Left lung (tissue), 10 donors: ENCODE data around the gene ID1. TPM values are rescaled to one million over a fixed set of nuclear protein-coding genes. Genes with fewer than 3 reads are reported as not detected.
"Not testable (repeated sequence)": the region's sequence is repeated elsewhere in the genome, so short reads cannot be mapped to it uniquely, and the experiment has no call there.

ENCODE experiments used
- ATAC-seq: fragments of 200-7000 bp; cut with Tn5 transposase; one replicate; pipeline ENCODE4 v1.9.1; 2020; ENCODE audit warnings: moderate library complexity
- DNase-seq, 4 donors: peaks; one replicate each; pipeline ENCODE4 v3.0.0-alpha.2; 2013 to 2020
- H3K27ac ChIP-seq, 2 donors: fragments of 200-600 bp; sonication (generic) in 1 of 2; one replicate each; pipeline versions ENCODE4 v1.5.0 to v1.8.0; 2020 to 2021
- H3K27me3 ChIP-seq, 2 donors: fragments of 200-600 bp; sonication (generic) in 1 of 2; one replicate each; pipeline versions ENCODE4 v1.5.0 to v1.8.0; 2020 to 2021
- H3K36me3 ChIP-seq, 2 donors: fragments of 200-600 bp; sonication (generic) in 1 of 2; one replicate each; pipeline versions ENCODE4 v1.5.0 to v1.8.0; 2020 to 2021
- H3K4me1 ChIP-seq, 2 donors: fragments of 200-600 bp; one replicate each; pipeline ENCODE4 v1.8.0; 2021
- H3K4me3 ChIP-seq, 2 donors: fragments of 200-600 bp; sonication (generic) in 1 of 2; one replicate each; pipeline versions ENCODE4 v1.5.0 to v1.8.0; 2020 to 2021; ENCODE audit warnings: mild to moderate bottlenecking in 1 of 2
- H3K9me3 ChIP-seq, 2 donors: fragments of 200-600 bp; sonication (generic) in 1 of 2; one replicate each; pipeline versions ENCODE4 v1.5.0 to v1.8.0; 2020 to 2021
- intact Hi-C, 2 donors: fragments of 100-400 bp; cut with DNase I; formaldehyde crosslinking; loops; one replicate each; pipeline versions ENCODE4 v1.11.2 to v1.14.2; 2022
- polyA plus RNA-seq, 6 donors: library from polyadenylated mRNA; unstranded; fragments of 120-200 nt; gene quantifications; one replicate each; pipeline ENCODE4 v1.2.1, GENCODE V29; 2013; ENCODE audit not compliant: insufficient read length in 6 of 6
- total RNA-seq, 2 donors: library from RNA; stranded (reverse); fragmentation: NEBNext Ultra II Directional; extraction: Animal tissue kit (Norgen Biotek cat#: 25700); gene quantifications; one replicate each; pipeline ENCODE4 v1.2.1, GENCODE V29; 2021
- TF ChIP-seq, protein P1 (sequence below), 2 donors: fragments of 200-600 bp; sonication (generic) in 1 of 2; IDR thresholded peaks; one replicate each; pipeline versions ENCODE4 v1.5.0 to v1.8.0; 2021; ENCODE audit warnings: antibody characterized with exemption in 2 of 2
- donor health status: DM: no; HTN: yes; CAD: no.
- donor health status: DM: no; HTN: no; CAD: no.

ID1 gene
- total and polyA plus RNA-seq, 8 donors: 65.4 to 297 (median 135) TPM

DNA sequence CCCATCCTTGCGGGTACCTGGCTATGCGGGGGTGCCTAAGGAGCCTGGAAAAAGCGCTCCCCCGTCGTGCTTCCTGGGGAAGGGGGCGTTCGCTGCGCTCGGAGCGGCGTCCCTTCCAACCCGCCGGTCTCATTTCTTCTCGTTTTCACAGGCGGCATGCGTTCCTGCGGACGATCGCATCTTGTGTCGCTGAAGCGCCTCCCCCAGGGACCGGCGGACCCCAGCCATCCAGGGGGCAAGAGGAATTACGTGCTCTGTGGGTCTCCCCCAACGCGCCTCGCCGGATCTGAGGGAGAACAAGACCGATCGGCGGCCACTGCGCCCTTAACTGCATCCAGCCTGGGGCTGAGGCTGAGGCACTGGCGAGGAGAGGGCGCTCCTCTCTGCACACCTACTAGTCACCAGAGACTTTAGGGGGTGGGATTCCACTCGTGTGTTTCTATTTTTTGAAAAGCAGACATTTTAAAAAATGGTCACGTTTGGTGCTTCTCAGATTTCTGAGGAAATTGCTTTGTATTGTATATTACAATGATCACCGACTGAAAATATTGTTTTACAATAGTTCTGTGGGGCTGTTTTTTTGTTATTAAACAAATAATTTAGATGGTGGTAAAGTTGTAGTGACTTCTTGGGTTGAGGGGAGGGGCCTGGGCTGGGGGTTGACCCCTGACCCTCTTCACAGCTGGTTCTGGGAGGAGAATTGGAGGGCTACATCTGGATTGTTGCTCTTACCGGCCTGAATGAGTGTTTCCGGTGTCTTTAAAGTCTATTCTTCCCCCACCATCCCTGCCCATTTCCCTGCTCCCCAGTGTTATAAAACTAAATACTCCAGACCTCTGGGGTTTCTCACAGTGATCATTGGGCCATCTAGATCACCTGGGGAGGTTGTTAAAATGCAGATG lies 1.1 kb downstream of the ID1 start:
- TF ChIP-seq, protein P1, sequence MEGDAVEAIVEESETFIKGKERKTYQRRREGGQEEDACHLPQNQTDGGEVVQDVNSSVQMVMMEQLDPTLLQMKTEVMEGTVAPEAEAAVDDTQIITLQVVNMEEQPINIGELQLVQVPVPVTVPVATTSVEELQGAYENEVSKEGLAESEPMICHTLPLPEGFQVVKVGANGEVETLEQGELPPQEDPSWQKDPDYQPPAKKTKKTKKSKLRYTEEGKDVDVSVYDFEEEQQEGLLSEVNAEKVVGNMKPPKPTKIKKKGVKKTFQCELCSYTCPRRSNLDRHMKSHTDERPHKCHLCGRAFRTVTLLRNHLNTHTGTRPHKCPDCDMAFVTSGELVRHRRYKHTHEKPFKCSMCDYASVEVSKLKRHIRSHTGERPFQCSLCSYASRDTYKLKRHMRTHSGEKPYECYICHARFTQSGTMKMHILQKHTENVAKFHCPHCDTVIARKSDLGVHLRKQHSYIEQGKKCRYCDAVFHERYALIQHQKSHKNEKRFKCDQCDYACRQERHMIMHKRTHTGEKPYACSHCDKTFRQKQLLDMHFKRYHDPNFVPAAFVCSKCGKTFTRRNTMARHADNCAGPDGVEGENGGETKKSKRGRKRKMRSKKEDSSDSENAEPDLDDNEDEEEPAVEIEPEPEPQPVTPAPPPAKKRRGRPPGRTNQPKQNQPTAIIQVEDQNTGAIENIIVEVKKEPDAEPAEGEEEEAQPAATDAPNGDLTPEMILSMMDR (IDR thresholded peaks at IDR 0.05): no peak
- H3K9me3 ChIP-seq: no peaks in the 10 kb centered on the region
- H3K36me3 ChIP-seq: no peaks in the 10 kb centered on the region
- peak overlapping the region; percentile 90 to 95 for H3K27ac ChIP-seq
- H3K4me1 ChIP-seq: peaks cover 25 to 83% of the 10 kb centered on the region in 2 donors
- intact Hi-C loops: no loop called here
- peak overlapping the region; percentile 69 to 86 for H3K4me3 ChIP-seq
- DNase-seq (peak in 3 of 4 donors; percentile 38 to 85 (median 43)), ATAC-seq (no peak)
- peaks cover 0 to 10% of the 10 kb centered on the region in 2 donors for H3K27me3 ChIP-seq

DNA sequence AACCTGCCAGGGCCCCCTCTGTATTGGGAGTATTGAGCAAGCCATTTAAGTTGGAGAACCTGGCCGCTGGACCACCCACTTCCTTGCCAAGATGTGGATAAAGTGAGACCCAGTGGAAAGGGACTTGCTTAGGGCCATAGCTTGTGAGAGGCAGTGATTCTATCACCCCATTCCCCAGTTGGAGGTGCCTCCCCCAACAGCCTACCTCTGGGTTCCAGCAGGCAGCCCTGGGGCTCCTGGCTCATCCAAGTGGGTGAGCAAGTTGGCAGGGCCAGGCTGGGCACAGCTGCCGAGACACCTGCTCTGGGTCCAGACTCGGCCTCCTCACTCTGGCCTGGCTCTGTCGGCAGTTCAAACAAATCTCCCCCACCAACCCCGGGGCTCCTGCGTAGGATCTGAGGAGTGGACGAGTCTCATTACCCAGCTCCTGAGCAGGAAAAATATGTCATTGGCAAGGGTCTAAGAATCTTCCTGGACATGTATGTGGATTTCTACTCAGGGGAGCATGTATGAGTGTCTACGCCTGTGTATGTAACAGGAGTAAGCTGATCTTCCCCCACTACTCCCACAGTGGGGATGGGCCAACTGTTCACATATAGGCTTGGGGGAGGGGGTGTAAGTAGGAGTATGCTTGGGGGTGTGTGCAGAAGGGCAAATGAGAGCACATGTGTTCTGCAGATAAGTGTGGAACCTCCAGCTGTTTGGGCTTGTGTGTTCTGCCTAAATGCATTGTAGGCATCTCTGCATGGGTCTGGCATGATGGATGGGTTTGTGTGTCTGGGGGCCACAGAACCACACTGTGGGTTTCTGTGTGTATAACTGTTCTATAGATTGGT lies 1.9 kb downstream of the ID1 start:
- H3K36me3 ChIP-seq: no peaks in the 10 kb centered on the region
- H3K4me3 ChIP-seq: peak overlapping the region; percentile 69 to 86
- H3K27ac ChIP-seq: peak overlapping the region; percentile 90 to 95
- ATAC-seq (no peak), DNase-seq (peak in 3 of 4 donors; percentile 45 to 79 (median 56))
- no peaks in the 10 kb centered on the region for H3K9me3 ChIP-seq
- H3K4me1 ChIP-seq: peaks cover 28 to 88% of the 10 kb centered on the region in 2 donors
- H3K27me3 ChIP-seq: peaks cover 0 to 10% of the 10 kb centered on the region in 2 donors
- TF ChIP-seq, protein P1 (IDR thresholded peaks at IDR 0.05): no peak
- intact Hi-C loops: no loop called here

DNA sequence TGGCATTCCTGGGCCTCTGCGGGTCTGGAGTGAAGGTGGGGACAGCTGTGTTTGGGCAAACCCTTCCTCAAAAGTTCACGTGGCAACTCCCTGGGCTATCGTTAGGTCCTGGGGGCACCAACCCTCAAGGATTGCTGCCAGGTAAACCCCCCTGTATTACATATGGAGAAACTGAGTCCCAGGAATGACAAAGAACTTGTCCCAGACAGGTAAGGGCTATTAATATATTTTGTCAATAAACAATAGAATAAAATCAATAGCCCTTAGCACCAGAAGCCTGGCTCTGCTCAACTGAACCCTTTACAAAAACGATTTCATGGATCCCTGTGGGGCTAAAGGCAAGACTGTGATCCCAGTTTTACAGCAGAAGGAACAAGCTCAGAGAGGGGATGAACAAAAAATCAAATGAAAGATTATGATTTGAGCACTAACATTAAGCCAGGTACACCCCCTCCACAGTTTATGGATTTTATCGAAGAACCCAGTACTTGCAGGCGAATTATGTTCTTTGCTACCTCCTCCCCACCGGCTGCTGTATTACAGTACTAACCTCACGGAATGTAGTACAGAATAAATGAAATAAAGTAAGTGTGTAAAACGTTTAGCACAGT lies 2.7 kb downstream of the ID1 start:
- Histone ChIP-seq H3K27ac (peak overlapping the region; percentile 90 to 95), H3K4me1 (peaks cover 26 to 88% of the 10 kb centered on the region in 2 donors), H3K9me3 (no peaks in the 10 kb centered on the region), H3K4me3 (peak overlapping the region in 1 of 2 donors; percentile 69), H3K27me3 (peaks cover 0 to 10% of the 10 kb centered on the region in 2 donors), H3K36me3 (no peaks in the 10 kb centered on the region)
- ATAC-seq (no peak), DNase-seq (peak in 1 of 4 donors; percentile 18)
- TF ChIP-seq, protein P1 (IDR thresholded peaks at IDR 0.05): no peak
- intact Hi-C loops: no loop called here

DNA sequence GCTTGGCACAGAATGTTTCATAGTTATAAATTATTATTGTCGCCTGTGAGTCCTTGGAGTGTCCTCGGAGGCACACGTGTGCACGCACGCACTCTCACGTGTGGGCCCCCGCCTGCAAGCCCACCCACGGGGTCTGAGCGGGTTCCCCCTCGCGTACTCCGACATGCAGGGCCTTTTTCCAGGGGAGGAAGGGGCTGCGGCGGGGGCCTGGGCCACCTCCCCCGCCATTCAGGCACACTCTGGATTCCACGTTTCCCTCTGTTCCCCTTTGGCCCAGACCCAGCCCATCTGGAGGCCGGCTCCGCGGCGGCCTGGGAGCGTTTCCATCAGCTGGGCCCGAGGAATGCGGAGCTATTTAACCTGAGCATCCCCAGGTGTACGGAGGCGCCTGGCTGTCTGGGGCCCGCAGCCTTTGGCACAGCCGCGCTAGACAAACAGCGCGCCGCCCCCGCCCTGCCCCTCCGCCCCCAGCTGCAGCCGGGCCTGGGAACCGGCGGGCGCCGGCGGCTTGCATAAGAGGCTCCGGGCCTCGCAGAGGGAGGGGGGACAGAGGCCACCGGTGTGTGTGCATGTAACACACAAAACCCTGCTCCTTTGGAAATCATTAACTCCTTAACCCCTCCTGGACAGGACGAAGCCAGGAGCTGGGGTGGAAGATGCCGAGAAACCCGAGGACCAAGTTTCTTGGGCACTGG lies 3.3 kb downstream of the ID1 start:
- peaks cover 22 to 86% of the 10 kb centered on the region in 2 donors for H3K4me1 ChIP-seq

DNA sequence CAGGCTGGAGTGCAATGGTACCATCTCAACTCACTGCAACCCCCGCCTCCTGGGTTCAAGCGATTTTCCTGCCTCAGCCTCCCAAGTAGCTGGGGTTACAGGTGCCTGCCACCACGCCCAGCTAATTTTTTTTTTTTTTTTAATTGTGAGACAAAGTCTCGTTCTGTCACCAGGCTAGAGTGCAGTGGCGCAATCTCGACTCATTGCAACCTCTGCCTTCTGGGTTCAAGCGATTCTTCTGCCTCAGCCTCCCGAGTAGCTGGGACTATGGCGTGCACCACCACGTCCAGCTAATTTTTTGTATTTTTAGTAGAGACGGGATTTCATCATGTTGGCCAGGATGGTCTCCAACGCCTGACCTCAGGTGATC lies 7.2 kb downstream of the ID1 start:
- Histone ChIP-seq H3K27ac (peak overlapping the region in 1 of 2 donors; percentile 90), H3K4me1 (peaks cover 22 to 62% of the 10 kb centered on the region in 2 donors)
- H3K4me3 ChIP-seq, H3K27me3 ChIP-seq, H3K36me3 ChIP-seq, H3K9me3 ChIP-seq, DNase-seq, ATAC-seq: not testable (repeated sequence)
- intact Hi-C loops: loop anchor here (2.0 to 10.0 kb wide), 2 partner anchors 47 to 49 kb away; no protein-coding TSS in a partner anchor

More for the DNA sequence above, 3.3 kb downstream of the ID1 start:
- Histone ChIP-seq H3K9me3 (no peaks in the 10 kb centered on the region), H3K27ac (peak overlapping the region; percentile 90 to 95), H3K27me3 (peaks cover 0 to 10% of the 10 kb centered on the region in 2 donors), H3K36me3 (no peaks in the 10 kb centered on the region), H3K4me3 (peak overlapping the region in 1 of 2 donors; percentile 69)
- peak; percentile 36 for ATAC-seq
- intact Hi-C loops: no loop called here
- TF ChIP-seq, protein P1 (IDR thresholded peaks at IDR 0.05): no peak
- peak in 3 of 4 donors; percentile 83 to 95 (median 88) for DNase-seq
